ENCODE results near the gene STRA6. TPM values are rescaled to one million over a fixed set of nuclear protein-coding genes. Genes with fewer than 3 reads are reported as not detected.

Gene STRA6
- total and polyA plus RNA-seq, 2 of the 8 experiments (the other 6 are each of a cell fraction or from before 2014, with no cell fraction given) = 9.3 to 14.5 TPM

DNA sequence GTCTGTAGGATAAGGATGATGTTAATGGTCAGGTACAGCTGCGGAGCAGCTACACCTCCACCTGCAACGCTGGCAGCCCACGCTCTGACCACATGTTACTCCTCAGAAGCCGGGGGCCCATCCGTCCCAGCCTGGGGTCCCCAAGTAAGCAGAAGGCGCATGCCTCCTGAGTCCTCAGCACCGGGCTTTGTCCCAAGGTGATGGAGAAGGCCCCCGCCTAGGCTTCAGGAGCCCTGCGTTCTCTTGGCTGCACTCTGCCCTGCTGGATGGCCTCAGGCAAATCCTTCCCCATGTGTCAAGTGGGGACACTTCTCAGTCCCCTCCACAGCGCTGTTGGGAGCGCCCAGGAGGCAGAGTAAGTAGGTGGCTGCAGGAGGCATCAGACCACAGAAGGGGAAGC lies 14.4 kb downstream of the STRA6 start (continued):
- TF ChIP-seq, protein P1, sequence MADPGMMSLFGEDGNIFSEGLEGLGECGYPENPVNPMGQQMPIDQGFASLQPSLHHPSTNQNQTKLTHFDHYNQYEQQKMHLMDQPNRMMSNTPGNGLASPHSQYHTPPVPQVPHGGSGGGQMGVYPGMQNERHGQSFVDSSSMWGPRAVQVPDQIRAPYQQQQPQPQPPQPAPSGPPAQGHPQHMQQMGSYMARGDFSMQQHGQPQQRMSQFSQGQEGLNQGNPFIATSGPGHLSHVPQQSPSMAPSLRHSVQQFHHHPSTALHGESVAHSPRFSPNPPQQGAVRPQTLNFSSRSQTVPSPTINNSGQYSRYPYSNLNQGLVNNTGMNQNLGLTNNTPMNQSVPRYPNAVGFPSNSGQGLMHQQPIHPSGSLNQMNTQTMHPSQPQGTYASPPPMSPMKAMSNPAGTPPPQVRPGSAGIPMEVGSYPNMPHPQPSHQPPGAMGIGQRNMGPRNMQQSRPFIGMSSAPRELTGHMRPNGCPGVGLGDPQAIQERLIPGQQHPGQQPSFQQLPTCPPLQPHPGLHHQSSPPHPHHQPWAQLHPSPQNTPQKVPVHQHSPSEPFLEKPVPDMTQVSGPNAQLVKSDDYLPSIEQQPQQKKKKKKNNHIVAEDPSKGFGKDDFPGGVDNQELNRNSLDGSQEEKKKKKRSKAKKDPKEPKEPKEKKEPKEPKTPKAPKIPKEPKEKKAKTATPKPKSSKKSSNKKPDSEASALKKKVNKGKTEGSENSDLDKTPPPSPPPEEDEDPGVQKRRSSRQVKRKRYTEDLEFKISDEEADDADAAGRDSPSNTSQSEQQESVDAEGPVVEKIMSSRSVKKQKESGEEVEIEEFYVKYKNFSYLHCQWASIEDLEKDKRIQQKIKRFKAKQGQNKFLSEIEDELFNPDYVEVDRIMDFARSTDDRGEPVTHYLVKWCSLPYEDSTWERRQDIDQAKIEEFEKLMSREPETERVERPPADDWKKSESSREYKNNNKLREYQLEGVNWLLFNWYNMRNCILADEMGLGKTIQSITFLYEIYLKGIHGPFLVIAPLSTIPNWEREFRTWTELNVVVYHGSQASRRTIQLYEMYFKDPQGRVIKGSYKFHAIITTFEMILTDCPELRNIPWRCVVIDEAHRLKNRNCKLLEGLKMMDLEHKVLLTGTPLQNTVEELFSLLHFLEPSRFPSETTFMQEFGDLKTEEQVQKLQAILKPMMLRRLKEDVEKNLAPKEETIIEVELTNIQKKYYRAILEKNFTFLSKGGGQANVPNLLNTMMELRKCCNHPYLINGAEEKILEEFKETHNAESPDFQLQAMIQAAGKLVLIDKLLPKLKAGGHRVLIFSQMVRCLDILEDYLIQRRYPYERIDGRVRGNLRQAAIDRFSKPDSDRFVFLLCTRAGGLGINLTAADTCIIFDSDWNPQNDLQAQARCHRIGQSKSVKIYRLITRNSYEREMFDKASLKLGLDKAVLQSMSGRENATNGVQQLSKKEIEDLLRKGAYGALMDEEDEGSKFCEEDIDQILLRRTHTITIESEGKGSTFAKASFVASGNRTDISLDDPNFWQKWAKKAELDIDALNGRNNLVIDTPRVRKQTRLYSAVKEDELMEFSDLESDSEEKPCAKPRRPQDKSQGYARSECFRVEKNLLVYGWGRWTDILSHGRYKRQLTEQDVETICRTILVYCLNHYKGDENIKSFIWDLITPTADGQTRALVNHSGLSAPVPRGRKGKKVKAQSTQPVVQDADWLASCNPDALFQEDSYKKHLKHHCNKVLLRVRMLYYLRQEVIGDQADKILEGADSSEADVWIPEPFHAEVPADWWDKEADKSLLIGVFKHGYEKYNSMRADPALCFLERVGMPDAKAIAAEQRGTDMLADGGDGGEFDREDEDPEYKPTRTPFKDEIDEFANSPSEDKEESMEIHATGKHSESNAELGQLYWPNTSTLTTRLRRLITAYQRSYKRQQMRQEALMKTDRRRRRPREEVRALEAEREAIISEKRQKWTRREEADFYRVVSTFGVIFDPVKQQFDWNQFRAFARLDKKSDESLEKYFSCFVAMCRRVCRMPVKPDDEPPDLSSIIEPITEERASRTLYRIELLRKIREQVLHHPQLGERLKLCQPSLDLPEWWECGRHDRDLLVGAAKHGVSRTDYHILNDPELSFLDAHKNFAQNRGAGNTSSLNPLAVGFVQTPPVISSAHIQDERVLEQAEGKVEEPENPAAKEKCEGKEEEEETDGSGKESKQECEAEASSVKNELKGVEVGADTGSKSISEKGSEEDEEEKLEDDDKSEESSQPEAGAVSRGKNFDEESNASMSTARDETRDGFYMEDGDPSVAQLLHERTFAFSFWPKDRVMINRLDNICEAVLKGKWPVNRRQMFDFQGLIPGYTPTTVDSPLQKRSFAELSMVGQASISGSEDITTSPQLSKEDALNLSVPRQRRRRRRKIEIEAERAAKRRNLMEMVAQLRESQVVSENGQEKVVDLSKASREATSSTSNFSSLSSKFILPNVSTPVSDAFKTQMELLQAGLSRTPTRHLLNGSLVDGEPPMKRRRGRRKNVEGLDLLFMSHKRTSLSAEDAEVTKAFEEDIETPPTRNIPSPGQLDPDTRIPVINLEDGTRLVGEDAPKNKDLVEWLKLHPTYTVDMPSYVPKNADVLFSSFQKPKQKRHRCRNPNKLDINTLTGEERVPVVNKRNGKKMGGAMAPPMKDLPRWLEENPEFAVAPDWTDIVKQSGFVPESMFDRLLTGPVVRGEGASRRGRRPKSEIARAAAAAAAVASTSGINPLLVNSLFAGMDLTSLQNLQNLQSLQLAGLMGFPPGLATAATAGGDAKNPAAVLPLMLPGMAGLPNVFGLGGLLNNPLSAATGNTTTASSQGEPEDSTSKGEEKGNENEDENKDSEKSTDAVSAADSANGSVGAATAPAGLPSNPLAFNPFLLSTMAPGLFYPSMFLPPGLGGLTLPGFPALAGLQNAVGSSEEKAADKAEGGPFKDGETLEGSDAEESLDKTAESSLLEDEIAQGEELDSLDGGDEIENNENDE (IDR thresholded peaks at IDR 0.05; ENCODE audit: insufficient replicate concordance, low read length) = no peak
- TF ChIP-seq CREB1 (IDR thresholded peaks at IDR 0.05) (no peak), HDAC6 (IDR thresholded peaks at IDR 0.05; ENCODE audit: low read depth, low read length) (no peak), EP300 (IDR thresholded peaks at IDR 0.05; ENCODE audit: borderline replicate concordance in 1 of 2, low read depth in 2 of 2, low read length in 2 of 2) (no peak), SIRT6 (IDR thresholded peaks at IDR 0.05; ENCODE audit: low read length) (no peak), RAD21 (IDR thresholded peaks at IDR 0.05 in 1 of 2, conservative IDR thresholded peaks at IDR 0.05 in 1 of 2; ENCODE audit: low read depth in 2 of 2, low read length in 2 of 2) (no peak), RFX5 (IDR thresholded peaks at IDR 0.05; ENCODE audit: borderline replicate concordance, low read depth, low read length) (no peak), CHD1 (IDR thresholded peaks at IDR 0.05; ENCODE audit: low read depth, low read length) (no peak), GABPA (IDR thresholded peaks at IDR 0.05; ENCODE audit: borderline replicate concordance, insufficient read depth, low read length) (no peak)
- TF ChIP-seq, protein P2, sequence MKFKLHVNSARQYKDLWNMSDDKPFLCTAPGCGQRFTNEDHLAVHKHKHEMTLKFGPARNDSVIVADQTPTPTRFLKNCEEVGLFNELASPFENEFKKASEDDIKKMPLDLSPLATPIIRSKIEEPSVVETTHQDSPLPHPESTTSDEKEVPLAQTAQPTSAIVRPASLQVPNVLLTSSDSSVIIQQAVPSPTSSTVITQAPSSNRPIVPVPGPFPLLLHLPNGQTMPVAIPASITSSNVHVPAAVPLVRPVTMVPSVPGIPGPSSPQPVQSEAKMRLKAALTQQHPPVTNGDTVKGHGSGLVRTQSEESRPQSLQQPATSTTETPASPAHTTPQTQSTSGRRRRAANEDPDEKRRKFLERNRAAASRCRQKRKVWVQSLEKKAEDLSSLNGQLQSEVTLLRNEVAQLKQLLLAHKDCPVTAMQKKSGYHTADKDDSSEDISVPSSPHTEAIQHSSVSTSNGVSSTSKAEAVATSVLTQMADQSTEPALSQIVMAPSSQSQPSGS (IDR thresholded peaks at IDR 0.05; ENCODE audit: low read length) = no peak

Data from H1 (cell line).